ENCODE measurements around the gene NTM.
"Not testable (repeated sequence)": the region's sequence is repeated elsewhere in the genome, so short reads cannot be mapped to it uniquely, and the experiment has no call there.

Gene NTM

DNA sequence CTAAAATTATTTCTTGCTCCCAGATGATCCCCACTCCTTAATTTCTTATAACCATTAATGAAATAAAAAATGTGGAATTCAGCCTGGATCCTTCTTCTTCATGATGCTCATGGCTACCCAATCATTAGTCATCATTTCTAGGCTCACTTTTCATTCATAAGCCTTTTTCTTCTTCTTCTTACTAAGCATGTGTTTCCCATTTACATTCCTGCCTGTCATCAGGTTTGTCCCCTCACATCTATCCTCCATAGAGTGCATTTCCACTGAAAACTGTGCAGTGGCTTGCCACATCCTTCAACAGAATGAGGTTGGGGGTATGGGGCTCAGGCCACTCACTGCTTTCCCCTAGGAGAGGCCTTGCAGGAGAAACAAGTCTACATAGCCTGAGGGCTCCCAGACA is 35.8 kb upstream of the NTM start:
- no peaks in the 10 kb centered on the region for H3K27me3 ChIP-seq (ENCODE audit: insufficient read depth, poor library complexity, severe bottlenecking)

DNA sequence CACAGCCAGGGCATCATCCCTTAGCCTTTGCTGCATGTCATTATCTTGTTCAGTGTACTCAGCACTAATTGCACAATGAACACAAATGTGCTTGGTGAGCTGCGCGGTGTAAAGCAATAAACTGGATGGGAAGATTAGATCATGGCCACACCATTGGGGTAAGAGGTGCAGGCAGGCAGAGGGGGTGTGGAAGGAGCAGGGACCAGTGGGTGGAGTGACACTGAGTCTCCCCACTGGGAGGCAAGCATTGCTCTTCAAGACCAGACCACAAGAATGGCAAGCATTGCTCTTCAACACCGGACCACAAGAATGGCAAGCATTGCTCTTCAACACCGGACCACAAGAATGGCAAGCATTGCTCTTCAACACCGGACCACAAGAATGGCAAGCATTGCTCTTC is 28.5 kb upstream of the NTM start:
- not testable (repeated sequence) for H3K4me3 ChIP-seq (replicated peaks; ENCODE audit: insufficient read depth, low read length); H3K27me3 ChIP-seq (ENCODE audit: insufficient read depth, poor library complexity, severe bottlenecking); DNase-seq (ENCODE audit: low read depth in 1 of 2, low spot score in 1 of 2); H3K27ac ChIP-seq (replicated peaks)

More for the DNA sequence above, 35.8 kb upstream of the NTM start:
- Histone ChIP-seq H3K4me3 (replicated peaks; ENCODE audit: insufficient read depth, low read length) (no peak overlapping the region), H3K27ac (replicated peaks) (no peak overlapping the region)
- no peak for DNase-seq (ENCODE audit: low read depth in 1 of 2, low spot score in 1 of 2)
- TF ChIP-seq SPI1 (IDR thresholded peaks at IDR 0.05; ENCODE audit: borderline replicate concordance, low read depth) (no peak), POLR2AphosphoS5 (IDR thresholded peaks at IDR 0.05; ENCODE audit: low read depth) (no peak), GABPA (IDR thresholded peaks at IDR 0.05; ENCODE audit: low read depth) (no peak)
- TF ChIP-seq, protein P1, sequence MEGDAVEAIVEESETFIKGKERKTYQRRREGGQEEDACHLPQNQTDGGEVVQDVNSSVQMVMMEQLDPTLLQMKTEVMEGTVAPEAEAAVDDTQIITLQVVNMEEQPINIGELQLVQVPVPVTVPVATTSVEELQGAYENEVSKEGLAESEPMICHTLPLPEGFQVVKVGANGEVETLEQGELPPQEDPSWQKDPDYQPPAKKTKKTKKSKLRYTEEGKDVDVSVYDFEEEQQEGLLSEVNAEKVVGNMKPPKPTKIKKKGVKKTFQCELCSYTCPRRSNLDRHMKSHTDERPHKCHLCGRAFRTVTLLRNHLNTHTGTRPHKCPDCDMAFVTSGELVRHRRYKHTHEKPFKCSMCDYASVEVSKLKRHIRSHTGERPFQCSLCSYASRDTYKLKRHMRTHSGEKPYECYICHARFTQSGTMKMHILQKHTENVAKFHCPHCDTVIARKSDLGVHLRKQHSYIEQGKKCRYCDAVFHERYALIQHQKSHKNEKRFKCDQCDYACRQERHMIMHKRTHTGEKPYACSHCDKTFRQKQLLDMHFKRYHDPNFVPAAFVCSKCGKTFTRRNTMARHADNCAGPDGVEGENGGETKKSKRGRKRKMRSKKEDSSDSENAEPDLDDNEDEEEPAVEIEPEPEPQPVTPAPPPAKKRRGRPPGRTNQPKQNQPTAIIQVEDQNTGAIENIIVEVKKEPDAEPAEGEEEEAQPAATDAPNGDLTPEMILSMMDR (IDR thresholded peaks at IDR 0.05; ENCODE audit: insufficient read depth, low read length) = no peak
- TF ChIP-seq, protein P2, sequence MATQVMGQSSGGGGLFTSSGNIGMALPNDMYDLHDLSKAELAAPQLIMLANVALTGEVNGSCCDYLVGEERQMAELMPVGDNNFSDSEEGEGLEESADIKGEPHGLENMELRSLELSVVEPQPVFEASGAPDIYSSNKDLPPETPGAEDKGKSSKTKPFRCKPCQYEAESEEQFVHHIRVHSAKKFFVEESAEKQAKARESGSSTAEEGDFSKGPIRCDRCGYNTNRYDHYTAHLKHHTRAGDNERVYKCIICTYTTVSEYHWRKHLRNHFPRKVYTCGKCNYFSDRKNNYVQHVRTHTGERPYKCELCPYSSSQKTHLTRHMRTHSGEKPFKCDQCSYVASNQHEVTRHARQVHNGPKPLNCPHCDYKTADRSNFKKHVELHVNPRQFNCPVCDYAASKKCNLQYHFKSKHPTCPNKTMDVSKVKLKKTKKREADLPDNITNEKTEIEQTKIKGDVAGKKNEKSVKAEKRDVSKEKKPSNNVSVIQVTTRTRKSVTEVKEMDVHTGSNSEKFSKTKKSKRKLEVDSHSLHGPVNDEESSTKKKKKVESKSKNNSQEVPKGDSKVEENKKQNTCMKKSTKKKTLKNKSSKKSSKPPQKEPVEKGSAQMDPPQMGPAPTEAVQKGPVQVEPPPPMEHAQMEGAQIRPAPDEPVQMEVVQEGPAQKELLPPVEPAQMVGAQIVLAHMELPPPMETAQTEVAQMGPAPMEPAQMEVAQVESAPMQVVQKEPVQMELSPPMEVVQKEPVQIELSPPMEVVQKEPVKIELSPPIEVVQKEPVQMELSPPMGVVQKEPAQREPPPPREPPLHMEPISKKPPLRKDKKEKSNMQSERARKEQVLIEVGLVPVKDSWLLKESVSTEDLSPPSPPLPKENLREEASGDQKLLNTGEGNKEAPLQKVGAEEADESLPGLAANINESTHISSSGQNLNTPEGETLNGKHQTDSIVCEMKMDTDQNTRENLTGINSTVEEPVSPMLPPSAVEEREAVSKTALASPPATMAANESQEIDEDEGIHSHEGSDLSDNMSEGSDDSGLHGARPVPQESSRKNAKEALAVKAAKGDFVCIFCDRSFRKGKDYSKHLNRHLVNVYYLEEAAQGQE (IDR thresholded peaks at IDR 0.05; ENCODE audit: insufficient replicate concordance, low read depth) = no peak

DNA sequence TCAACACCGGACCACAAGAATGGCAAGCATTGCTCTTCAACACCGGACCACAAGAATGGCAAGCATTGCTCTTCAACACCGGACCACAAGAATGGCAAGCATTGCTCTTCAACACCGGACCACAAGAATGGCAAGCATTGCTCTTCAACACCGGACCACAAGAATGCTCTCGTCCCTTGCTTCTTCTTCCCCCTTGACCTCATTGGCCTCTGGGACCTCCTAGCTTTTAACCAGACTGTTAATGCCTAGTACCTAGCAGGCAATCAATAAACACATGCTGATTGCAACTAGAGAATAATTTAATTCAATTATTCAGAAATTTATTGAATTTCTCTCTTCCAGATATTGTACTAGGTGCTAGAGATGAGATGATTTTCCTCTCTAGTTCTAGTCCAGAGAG is 28.0 kb upstream of the NTM start:
- not testable (repeated sequence) for DNase-seq (ENCODE audit: low read depth in 1 of 2, low spot score in 1 of 2); H3K27me3 ChIP-seq (ENCODE audit: insufficient read depth, poor library complexity, severe bottlenecking); H3K27ac ChIP-seq (replicated peaks); H3K4me3 ChIP-seq (replicated peaks; ENCODE audit: insufficient read depth, low read length)

DNA sequence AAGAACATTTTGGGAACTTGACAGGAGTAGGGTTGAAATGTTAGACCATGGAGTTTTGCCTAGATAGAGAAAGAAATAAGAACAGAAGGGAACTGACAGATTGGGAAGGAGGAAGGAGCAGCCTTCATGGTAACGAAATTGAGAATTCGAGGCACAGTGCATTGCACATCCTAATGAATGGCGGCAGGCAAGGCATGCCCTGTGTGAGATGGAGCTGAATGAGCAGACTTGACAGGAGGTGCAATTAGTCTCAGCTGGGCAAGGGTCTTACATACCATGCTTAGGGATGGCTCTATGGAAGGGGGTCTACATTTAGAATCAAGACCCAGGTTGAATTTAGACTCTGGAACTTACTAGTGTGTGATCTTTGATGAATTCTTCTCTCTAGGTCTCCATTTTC is 25.0 kb upstream of the NTM start:
- DNase-seq (ENCODE audit: low read depth in 1 of 2, low spot score in 1 of 2) = no peak
- H3K4me3 ChIP-seq (replicated peaks; ENCODE audit: insufficient read depth, low read length) = no peak overlapping the region
- TF ChIP-seq POLR2AphosphoS5 (IDR thresholded peaks at IDR 0.05; ENCODE audit: low read depth) (no peak), GABPA (IDR thresholded peaks at IDR 0.05; ENCODE audit: low read depth) (no peak), SPI1 (IDR thresholded peaks at IDR 0.05; ENCODE audit: borderline replicate concordance, low read depth) (no peak)
- TF ChIP-seq, protein P2 (IDR thresholded peaks at IDR 0.05; ENCODE audit: insufficient replicate concordance, low read depth) = no peak
- TF ChIP-seq, protein P1 (IDR thresholded peaks at IDR 0.05; ENCODE audit: insufficient read depth, low read length) = no peak
- H3K27ac ChIP-seq (replicated peaks) = no peak overlapping the region
- no peaks in the 10 kb centered on the region for H3K27me3 ChIP-seq (ENCODE audit: insufficient read depth, poor library complexity, severe bottlenecking)

DNA sequence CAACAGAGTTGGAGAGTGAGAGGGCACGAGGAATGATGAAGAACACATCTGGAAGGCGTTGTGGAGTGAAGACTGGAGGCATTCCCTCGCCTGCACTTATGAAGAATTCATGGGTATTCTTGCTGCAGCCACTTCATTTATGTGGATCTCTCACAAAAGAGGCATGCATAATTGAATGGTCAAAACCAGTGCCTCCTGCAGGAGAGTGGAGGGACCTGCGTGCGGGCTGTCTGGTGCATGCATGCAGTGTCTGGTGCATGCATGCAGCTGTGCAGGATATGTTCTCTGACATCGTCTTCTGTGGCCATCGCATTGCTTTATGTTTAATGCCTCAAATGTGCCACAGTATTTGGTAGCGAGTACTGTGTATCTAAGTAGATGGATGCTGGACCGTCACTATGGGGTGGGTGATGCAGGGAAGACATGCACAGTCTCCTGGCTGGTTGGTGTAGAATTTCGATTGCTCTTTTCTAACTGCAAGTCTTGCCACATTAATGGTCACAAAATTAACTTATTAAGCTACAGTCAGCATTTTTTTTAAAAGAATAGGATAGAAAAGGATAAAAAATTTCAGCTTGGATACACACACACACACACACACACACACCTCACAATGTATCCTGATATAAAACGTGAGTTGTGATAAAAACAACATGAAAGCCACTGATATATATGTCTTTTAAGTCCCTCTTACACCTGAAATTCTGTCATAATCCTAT is 20.9 kb upstream of the NTM start:
- no peaks in the 10 kb centered on the region for H3K27me3 ChIP-seq (ENCODE audit: insufficient read depth, poor library complexity, severe bottlenecking)
- TF ChIP-seq, protein P2 (IDR thresholded peaks at IDR 0.05; ENCODE audit: insufficient replicate concordance, low read depth) = no peak
- no peak overlapping the region for H3K4me3 ChIP-seq (replicated peaks; ENCODE audit: insufficient read depth, low read length)
- DNase-seq (ENCODE audit: low read depth in 1 of 2, low spot score in 1 of 2) = no peak
- no peak overlapping the region for H3K27ac ChIP-seq (replicated peaks)
